NCI-H2196 treated with DMSO at 0.1 percent for 48 hours (cell line): ENCODE measurements around the gene ADRB2.

ENCODE experiments used
- DNase-seq: peaks from one replicate; lab custom pipeline; 2025; ENCODE audit not compliant: unreplicated experiment; lab: John Stamatoyannopoulos, UW

Gene ADRB2

GRCh38 chr5:148805326-148806290 is 20.8 kb upstream of the ADRB2 start:
- DNase-seq: no peak

- DNase-seq: no peak
Observed at GRCh38 chr5:148806520-148806931, 19.9 kb upstream of the ADRB2 start.

- no peak for DNase-seq
Observed at GRCh38 chr5:148807851-148808250, 18.6 kb upstream of the ADRB2 start.

GRCh38 chr5:148808864-148809642 is 17.4 kb upstream of the ADRB2 start:
- DNase-seq: no peak

- DNase-seq: no peak
Observed at GRCh38 chr5:148809781-148810524, 16.5 kb upstream of the ADRB2 start.

- no peak for DNase-seq
Observed at GRCh38 chr5:148810823-148811222, 15.6 kb upstream of the ADRB2 start.

- no peak for DNase-seq
Observed at GRCh38 chr5:148811756-148812155, 14.7 kb upstream of the ADRB2 start.

- no peak for DNase-seq
Observed at GRCh38 chr5:148815086-148815485, 11.3 kb upstream of the ADRB2 start.

GRCh38 chr5:148815578-148815977 is 10.8 kb upstream of the ADRB2 start:
- DNase-seq: no peak

- DNase-seq: no peak
Observed at GRCh38 chr5:148816357-148816756, 10.1 kb upstream of the ADRB2 start.

- no peak for DNase-seq
Observed at GRCh38 chr5:148816782-148817181, 9.6 kb upstream of the ADRB2 start.

- no peak for DNase-seq
Observed at GRCh38 chr5:148817606-148818005, 8.8 kb upstream of the ADRB2 start.

GRCh38 chr5:148820461-148821395 is 5.7 kb upstream of the ADRB2 start:
- no peak for DNase-seq

GRCh38 chr5:148823871-148824270 is 2.5 kb upstream of the ADRB2 start:
- DNase-seq: no peak

- DNase-seq: no peak
Observed at GRCh38 chr5:148825716-148826052, 727 bp upstream of the ADRB2 start.

- no peak for DNase-seq
Observed at GRCh38 chr5:148826739-148827070, 294 bp downstream of the ADRB2 start.

- no peak for DNase-seq
Observed at GRCh38 chr5:148827723-148828122, 1.3 kb downstream of the ADRB2 start.

GRCh38 chr5:148828511-148829247 is 2.3 kb downstream of the ADRB2 start:
- no peak for DNase-seq

- DNase-seq: no peak
Observed at GRCh38 chr5:148829248-148829594, 2.8 kb downstream of the ADRB2 start.

GRCh38 chr5:148829734-148830133 is 3.3 kb downstream of the ADRB2 start:
- no peak for DNase-seq
